ENCODE measurements around the gene PNLIPRP1. TPM values are rescaled to one million over a fixed set of nuclear protein-coding genes. Genes with fewer than 3 reads are reported as not detected.

Gene PNLIPRP1
- total RNA-seq, 6 donors from 2014 or later = 0.66 to 1.7 TPM; not detected in 4

DNA sequence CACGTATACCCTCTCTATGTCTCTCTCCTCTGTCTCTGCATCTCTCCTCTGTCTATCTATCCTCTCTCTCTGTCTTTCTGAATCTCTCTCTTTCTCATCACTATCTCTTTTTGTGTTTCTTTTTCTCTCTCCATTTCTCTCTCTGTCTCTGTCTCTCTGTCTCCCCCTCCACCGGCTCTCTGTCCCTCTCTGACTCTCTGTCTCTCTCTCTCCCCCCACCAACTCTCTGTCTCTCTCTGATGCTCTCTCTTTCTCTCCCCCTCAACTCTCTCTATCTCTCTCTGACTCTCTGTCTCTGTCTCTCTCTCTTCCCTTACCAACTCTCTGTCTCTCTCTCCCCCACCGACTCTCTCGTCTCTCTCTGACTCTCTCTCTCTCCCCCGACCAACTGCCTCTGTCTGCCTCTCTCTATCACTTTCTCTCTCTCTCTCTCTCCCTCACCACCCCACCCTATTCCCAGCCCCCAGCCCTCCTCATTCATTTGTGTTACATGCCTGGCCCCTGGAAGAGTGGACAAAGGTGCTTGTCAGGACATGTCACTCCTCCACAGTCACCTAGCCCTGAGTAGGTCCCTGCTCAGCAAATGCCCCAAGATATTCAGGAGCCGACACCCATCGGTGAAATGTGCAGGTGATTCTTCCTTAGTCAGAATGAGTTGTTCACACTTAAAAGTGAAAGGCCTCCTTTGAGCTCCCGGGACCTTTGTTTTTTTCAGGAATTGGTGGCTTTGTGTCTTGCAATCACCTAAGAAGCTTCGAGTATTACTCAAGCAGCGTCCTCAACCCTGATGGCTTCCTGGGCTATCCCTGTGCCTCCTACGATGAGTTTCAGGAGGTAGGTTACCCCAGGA lies 43.6 kb downstream of the PNLIPRP1 start:
- H3K9me3 ChIP-seq = no peaks in the 10 kb centered on the region
- H3K36me3 ChIP-seq = no peaks in the 10 kb centered on the region
- H3K27me3 ChIP-seq = no peaks in the 10 kb centered on the region
- no peak for DNase-seq
- no peak overlapping the region for H3K27ac ChIP-seq
- H3K4me1 ChIP-seq = no peaks in the 10 kb centered on the region
- WGBS, 2 donors = 75 to 82% methylated on average over 11 of the region's 11 CpGs
- no peak overlapping the region for H3K4me3 ChIP-seq
- no peak for ATAC-seq (ENCODE audit: low FRiP score in 2 of 2)
- TF ChIP-seq EP300 (IDR thresholded peaks at IDR 0.05) = no peak
- TF ChIP-seq, protein P1, sequence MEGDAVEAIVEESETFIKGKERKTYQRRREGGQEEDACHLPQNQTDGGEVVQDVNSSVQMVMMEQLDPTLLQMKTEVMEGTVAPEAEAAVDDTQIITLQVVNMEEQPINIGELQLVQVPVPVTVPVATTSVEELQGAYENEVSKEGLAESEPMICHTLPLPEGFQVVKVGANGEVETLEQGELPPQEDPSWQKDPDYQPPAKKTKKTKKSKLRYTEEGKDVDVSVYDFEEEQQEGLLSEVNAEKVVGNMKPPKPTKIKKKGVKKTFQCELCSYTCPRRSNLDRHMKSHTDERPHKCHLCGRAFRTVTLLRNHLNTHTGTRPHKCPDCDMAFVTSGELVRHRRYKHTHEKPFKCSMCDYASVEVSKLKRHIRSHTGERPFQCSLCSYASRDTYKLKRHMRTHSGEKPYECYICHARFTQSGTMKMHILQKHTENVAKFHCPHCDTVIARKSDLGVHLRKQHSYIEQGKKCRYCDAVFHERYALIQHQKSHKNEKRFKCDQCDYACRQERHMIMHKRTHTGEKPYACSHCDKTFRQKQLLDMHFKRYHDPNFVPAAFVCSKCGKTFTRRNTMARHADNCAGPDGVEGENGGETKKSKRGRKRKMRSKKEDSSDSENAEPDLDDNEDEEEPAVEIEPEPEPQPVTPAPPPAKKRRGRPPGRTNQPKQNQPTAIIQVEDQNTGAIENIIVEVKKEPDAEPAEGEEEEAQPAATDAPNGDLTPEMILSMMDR (IDR thresholded peaks at IDR 0.05) = no peak
- TF ChIP-seq POLR2AphosphoS5 (IDR thresholded peaks at IDR 0.05) = no peak
- TF ChIP-seq POLR2A (IDR thresholded peaks at IDR 0.05) = no peak

DNA sequence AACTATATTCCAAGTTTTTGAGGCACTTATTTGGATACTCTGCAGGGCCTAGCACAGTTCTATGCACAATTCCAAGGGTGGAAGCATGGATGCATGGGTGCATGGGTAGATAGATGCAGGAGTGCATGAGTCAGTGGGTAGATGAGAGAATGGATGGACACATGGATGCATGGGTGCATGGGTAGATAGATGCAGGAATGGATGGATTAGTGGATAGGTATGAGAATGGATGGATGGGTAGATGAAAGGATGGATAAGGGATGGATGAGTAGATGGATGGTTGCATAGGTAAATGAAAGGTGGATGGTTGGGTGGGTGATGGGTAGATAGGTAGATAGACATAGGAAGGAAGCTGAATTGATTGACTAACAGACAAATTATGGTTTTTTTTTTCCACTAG lies 45.6 kb downstream of the PNLIPRP1 start:
- no peak for TF ChIP-seq POLR2A (IDR thresholded peaks at IDR 0.05)
- no peak for TF ChIP-seq EP300 (IDR thresholded peaks at IDR 0.05)
- TF ChIP-seq, protein P1 (IDR thresholded peaks at IDR 0.05) = no peak
- Histone ChIP-seq H3K4me1 (no peaks in the 10 kb centered on the region), H3K36me3 (no peaks in the 10 kb centered on the region), H3K27ac (no peak overlapping the region), H3K27me3 (no peaks in the 10 kb centered on the region), H3K9me3 (peaks cover 0 to 10% (median 0%) of the 10 kb centered on the region in 4 donors), H3K4me3 (no peak overlapping the region)
- no peak for DNase-seq
- no peak for ATAC-seq (ENCODE audit: low FRiP score in 2 of 2)

DNA sequence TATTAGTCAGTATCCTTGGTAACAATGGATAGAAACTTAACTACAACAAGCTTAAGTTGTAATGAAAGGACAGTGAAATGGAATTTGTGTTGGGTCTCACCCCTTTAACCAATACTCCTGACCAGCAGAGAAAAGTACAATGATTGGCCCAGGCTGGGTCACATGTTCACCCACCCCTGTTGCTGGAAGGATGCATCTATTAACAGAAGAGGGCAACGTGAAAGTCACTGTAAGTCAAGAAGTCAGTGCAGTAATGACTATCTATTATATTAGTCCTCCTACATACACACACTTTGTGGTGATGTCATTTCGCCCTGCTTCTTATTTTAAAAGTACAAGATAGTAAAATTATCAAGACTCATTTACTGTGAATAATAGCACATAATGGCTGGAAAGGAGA lies 46.2 kb downstream of the PNLIPRP1 start:
- no peaks in the 10 kb centered on the region for H3K4me1 ChIP-seq
- WGBS, 2 donors = 40 to 43% methylated on average over 2 of the region's 2 CpGs
- TF ChIP-seq POLR2AphosphoS5 (IDR thresholded peaks at IDR 0.05) (no peak), POLR2A (IDR thresholded peaks at IDR 0.05) (no peak), EP300 (IDR thresholded peaks at IDR 0.05) (no peak)
- TF ChIP-seq, protein P1 (IDR thresholded peaks at IDR 0.05) = no peak

DNA sequence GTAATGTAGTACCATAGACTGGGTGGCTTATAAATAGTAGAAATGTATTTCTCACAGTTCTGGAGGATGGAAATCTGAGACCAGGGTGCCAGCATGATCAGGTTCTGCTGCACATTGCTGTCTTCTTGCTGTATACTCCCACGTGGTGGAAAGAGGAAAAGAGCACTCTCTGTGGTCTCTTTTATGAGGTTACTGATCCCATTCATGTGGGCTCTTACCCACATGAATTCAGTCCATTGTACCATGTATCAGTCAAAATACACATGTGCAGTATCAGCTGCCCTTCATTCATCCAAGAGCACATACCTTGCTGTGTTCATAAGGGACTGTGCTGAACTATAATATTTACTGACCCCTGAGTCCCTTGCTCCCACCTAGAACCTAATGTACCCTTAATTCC lies 47.1 kb downstream of the PNLIPRP1 start:
- H3K4me3 ChIP-seq = no peak overlapping the region
- H3K9me3 ChIP-seq = peaks cover 0 to 10% (median 0%) of the 10 kb centered on the region in 4 donors
- no peak for ATAC-seq (ENCODE audit: low FRiP score in 2 of 2)
- no peak overlapping the region for H3K27ac ChIP-seq
- DNase-seq = no peak
- no peaks in the 10 kb centered on the region for H3K27me3 ChIP-seq
- no peaks in the 10 kb centered on the region for H3K4me1 ChIP-seq
- WGBS, 2 donors = 16 to 20% methylated on average over 1 of the region's 1 CpG
- TF ChIP-seq, protein P1 (IDR thresholded peaks at IDR 0.05) = no peak
- no peak for TF ChIP-seq POLR2AphosphoS5 (IDR thresholded peaks at IDR 0.05)
- H3K36me3 ChIP-seq = no peaks in the 10 kb centered on the region

More for the DNA sequence above, 46.2 kb downstream of the PNLIPRP1 start:
- no peak for DNase-seq
- Histone ChIP-seq H3K27ac (no peak overlapping the region), H3K27me3 (no peaks in the 10 kb centered on the region), H3K36me3 (no peaks in the 10 kb centered on the region), H3K4me3 (no peak overlapping the region), H3K9me3 (peaks cover 0 to 10% (median 0%) of the 10 kb centered on the region in 4 donors)
- no peak for ATAC-seq (ENCODE audit: low FRiP score in 2 of 2)

DNA sequence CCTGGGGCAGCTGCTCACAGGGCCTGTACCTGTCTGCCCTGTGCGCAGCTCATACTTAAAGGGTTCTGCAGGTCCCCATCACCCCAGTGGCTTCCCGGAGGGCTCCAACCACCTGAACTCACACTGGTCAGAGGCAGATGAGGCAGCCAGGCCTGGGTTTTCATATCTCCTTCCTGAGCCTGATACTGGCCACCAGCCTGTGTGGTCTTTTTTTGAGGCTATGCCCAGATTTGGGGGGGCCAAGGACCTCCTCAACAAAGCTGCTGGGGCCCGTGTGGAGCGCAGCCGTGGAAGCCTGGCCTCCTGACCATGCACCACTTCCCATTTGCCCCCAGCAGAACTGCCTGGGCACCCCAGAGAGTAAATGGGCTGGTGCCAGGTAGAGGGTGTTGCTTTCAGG lies 55.7 kb downstream of the PNLIPRP1 start:
- Histone ChIP-seq H3K27me3 (no peaks in the 10 kb centered on the region), H3K27ac (no peak overlapping the region), H3K4me3 (no peak overlapping the region), H3K9me3 (peaks cover 0 to 5% (median 0%) of the 10 kb centered on the region in 4 donors), H3K4me1 (no peaks in the 10 kb centered on the region), H3K36me3 (no peaks in the 10 kb centered on the region)
- peak in 1 of 2 donors; percentile 40 for DNase-seq
- ATAC-seq (ENCODE audit: low FRiP score in 2 of 2) = no peak
- TF ChIP-seq, protein P1 (IDR thresholded peaks at IDR 0.05) = no peak
- TF ChIP-seq EP300 (IDR thresholded peaks at IDR 0.05) = no peak
- no peak for TF ChIP-seq POLR2A (IDR thresholded peaks at IDR 0.05)
- TF ChIP-seq POLR2AphosphoS5 (IDR thresholded peaks at IDR 0.05) = no peak
- WGBS, 2 donors = 90 to 98% methylated on average over 5 of the region's 5 CpGs
